Measurements from ENCODE around the gene ZFP90. TPM values are rescaled to one million over a fixed set of nuclear protein-coding genes. Genes with fewer than 3 reads are reported as not detected.

Gene ZFP90
- total and polyA plus RNA-seq, 2 experiments from 2014 or later = 10.9 to 13.4 TPM

GRCh38 chr16:68574479-68574878 lies 35.4 kb downstream of the ZFP90 start:
- Histone ChIP-seq H2AFZ (no peak overlapping the region), H3K27ac (no peak overlapping the region), H3K79me2 (no peaks in the 10 kb centered on the region), H4K20me1 (ENCODE audit: insufficient read depth, poor library complexity, severe bottlenecking) (no peaks in the 10 kb centered on the region), H3K36me3 (replicated peaks; ENCODE audit: insufficient read depth, low read depth) (no peaks in the 10 kb centered on the region), H3K9me2 (replicated peaks; ENCODE audit: insufficient read depth) (no peaks in the 10 kb centered on the region), H3K27me3 (no peaks in the 10 kb centered on the region), H3K4me3 (no peak overlapping the region), H3K4me1 (ENCODE audit: insufficient read depth) (no peaks in the 10 kb centered on the region), H3K4me2 (no peak overlapping the region), H3K9me3 (ENCODE audit: low read depth) (peaks cover 5% of the 10 kb centered on the region)
- TF ChIP-seq EZH2 (IDR thresholded peaks at IDR 0.05; ENCODE audit: borderline replicate concordance) (no peak), EZH2phosphoT487 (IDR thresholded peaks at IDR 0.05; ENCODE audit: low read depth, severe bottlenecking, unreplicated experiment) (no peak), CTCF (IDR thresholded peaks at IDR 0.05; ENCODE audit: poor library complexity) (no peak)
- 86% methylated on average over 3 of the region's 3 CpGs for WGBS (ENCODE audit: low lambda C conversion rate, missing lambda C conversion rate)
- DNase-seq (ENCODE audit: low spot score) = no peak

GRCh38 chr16:68575082-68575481 lies 36.0 kb downstream of the ZFP90 start:
- Histone ChIP-seq H3K4me2 (no peak overlapping the region), H3K4me3 (no peak overlapping the region), H3K9me3 (ENCODE audit: low read depth) (peaks cover 5% of the 10 kb centered on the region), H2AFZ (no peak overlapping the region), H3K36me3 (replicated peaks; ENCODE audit: insufficient read depth, low read depth) (no peaks in the 10 kb centered on the region), H3K27ac (no peak overlapping the region), H3K27me3 (no peaks in the 10 kb centered on the region), H3K9me2 (replicated peaks; ENCODE audit: insufficient read depth) (no peaks in the 10 kb centered on the region), H3K79me2 (no peaks in the 10 kb centered on the region), H3K4me1 (ENCODE audit: insufficient read depth) (no peaks in the 10 kb centered on the region), H4K20me1 (ENCODE audit: insufficient read depth, poor library complexity, severe bottlenecking) (no peaks in the 10 kb centered on the region)
- 99% methylated on average over 3 of the region's 3 CpGs for WGBS (ENCODE audit: low lambda C conversion rate, missing lambda C conversion rate)
- DNase-seq (ENCODE audit: low spot score) = no peak
- TF ChIP-seq CTCF (IDR thresholded peaks at IDR 0.05; ENCODE audit: poor library complexity) = no peak
- TF ChIP-seq EZH2phosphoT487 (IDR thresholded peaks at IDR 0.05; ENCODE audit: low read depth, severe bottlenecking, unreplicated experiment) = no peak
- no peak for TF ChIP-seq EZH2 (IDR thresholded peaks at IDR 0.05; ENCODE audit: borderline replicate concordance)

- H2AFZ ChIP-seq = no peak overlapping the region
- peaks cover 5% of the 10 kb centered on the region for H3K9me3 ChIP-seq (ENCODE audit: low read depth)
- no peak for DNase-seq (ENCODE audit: low spot score)
- H4K20me1 ChIP-seq (ENCODE audit: insufficient read depth, poor library complexity, severe bottlenecking) = no peaks in the 10 kb centered on the region
- no peaks in the 10 kb centered on the region for H3K27me3 ChIP-seq
- 98% methylated on average over 2 of the region's 2 CpGs for WGBS (ENCODE audit: low lambda C conversion rate, missing lambda C conversion rate)
- no peaks in the 10 kb centered on the region for H3K9me2 ChIP-seq (replicated peaks; ENCODE audit: insufficient read depth)
- no peak overlapping the region for H3K4me2 ChIP-seq
- no peak for TF ChIP-seq EZH2phosphoT487 (IDR thresholded peaks at IDR 0.05; ENCODE audit: low read depth, severe bottlenecking, unreplicated experiment)
- TF ChIP-seq CTCF (IDR thresholded peaks at IDR 0.05; ENCODE audit: poor library complexity) = no peak
- TF ChIP-seq EZH2 (IDR thresholded peaks at IDR 0.05; ENCODE audit: borderline replicate concordance) = no peak
- H3K79me2 ChIP-seq = no peaks in the 10 kb centered on the region
- H3K27ac ChIP-seq = no peak overlapping the region
- H3K36me3 ChIP-seq (replicated peaks; ENCODE audit: insufficient read depth, low read depth) = no peaks in the 10 kb centered on the region
- no peaks in the 10 kb centered on the region for H3K4me1 ChIP-seq (ENCODE audit: insufficient read depth)
- no peak overlapping the region for H3K4me3 ChIP-seq
Observed at GRCh38 chr16:68577352-68577853, 38.3 kb downstream of the ZFP90 start.
